Loucy (cell line): Measurements from ENCODE around the gene PROZ.

Experiments used
- EZH2phosphoT487 ChIP-seq: fragments of 200-600 bp; IDR thresholded peaks from 2 replicates; pipeline ENCODE4 v1.6.1; 2018; ENCODE audit warnings: antibody characterized with exemption, mild to moderate bottlenecking, moderate library complexity, borderline replicate concordance
- TF ChIP-seq, protein P1 (sequence below): fragments of 200-600 bp; sonication (generic); conservative IDR thresholded peaks from 2 replicates; pipeline ENCODE4 v1.5.1; 2014; ENCODE audit warnings: mild to moderate bottlenecking, antibody characterized with exemption, low read length

- TF ChIP-seq, protein P1, sequence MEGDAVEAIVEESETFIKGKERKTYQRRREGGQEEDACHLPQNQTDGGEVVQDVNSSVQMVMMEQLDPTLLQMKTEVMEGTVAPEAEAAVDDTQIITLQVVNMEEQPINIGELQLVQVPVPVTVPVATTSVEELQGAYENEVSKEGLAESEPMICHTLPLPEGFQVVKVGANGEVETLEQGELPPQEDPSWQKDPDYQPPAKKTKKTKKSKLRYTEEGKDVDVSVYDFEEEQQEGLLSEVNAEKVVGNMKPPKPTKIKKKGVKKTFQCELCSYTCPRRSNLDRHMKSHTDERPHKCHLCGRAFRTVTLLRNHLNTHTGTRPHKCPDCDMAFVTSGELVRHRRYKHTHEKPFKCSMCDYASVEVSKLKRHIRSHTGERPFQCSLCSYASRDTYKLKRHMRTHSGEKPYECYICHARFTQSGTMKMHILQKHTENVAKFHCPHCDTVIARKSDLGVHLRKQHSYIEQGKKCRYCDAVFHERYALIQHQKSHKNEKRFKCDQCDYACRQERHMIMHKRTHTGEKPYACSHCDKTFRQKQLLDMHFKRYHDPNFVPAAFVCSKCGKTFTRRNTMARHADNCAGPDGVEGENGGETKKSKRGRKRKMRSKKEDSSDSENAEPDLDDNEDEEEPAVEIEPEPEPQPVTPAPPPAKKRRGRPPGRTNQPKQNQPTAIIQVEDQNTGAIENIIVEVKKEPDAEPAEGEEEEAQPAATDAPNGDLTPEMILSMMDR, result no peak
- no peak for TF ChIP-seq EZH2phosphoT487
Observed at GRCh38 chr13:113186061-113186900, 27.8 kb downstream of the PROZ start.
